Dendritic cell treated with granulocyte-macrophage colony-stimulating factor and Interleukin-4, amounts not matched to agents 40 ng/mL and 50 ng/mL, for 4 days (primary cell): ENCODE data around the gene CARD11.

ENCODE experiments used
- H3K27ac Mint-ChIP-seq: one replicate; pipeline ENCODE4 v1.8.0; 2022; ENCODE audit warnings: mild to moderate bottlenecking, mixed read lengths
- H3K27me3 Mint-ChIP-seq: one replicate; pipeline ENCODE4 v1.8.0; 2022; ENCODE audit warnings: mild to moderate bottlenecking, mixed read lengths
- H3K36me3 Mint-ChIP-seq: one replicate; pipeline ENCODE4 v1.8.0; 2022; ENCODE audit warnings: low read depth, mixed read lengths
- H3K4me1 Mint-ChIP-seq: one replicate; pipeline ENCODE4 v1.8.0; 2022; ENCODE audit warnings: low read depth, mixed read lengths
- H3K4me3 Mint-ChIP-seq: one replicate; pipeline ENCODE4 v1.8.0; 2022; ENCODE audit warnings: mild to moderate bottlenecking, moderate library complexity, mixed read lengths
- H3K9me3 Mint-ChIP-seq: one replicate; pipeline ENCODE4 v1.8.0; 2022; ENCODE audit warnings: mixed read lengths
- intact Hi-C: fragments of 100-400 bp; cut with micrococcal nuclease; formaldehyde crosslinking; loops from one replicate; pipeline ENCODE4 v1.15.0; 2022

Gene CARD11

GRCh38 chr7:2878306-2878705 is 165.4 kb downstream of the CARD11 start:
- no peaks in the 10 kb centered on the region for H3K9me3 Mint-ChIP-seq
- H3K27ac Mint-ChIP-seq = no peak overlapping the region
- no peaks in the 10 kb centered on the region for H3K36me3 Mint-ChIP-seq
- H3K4me1 Mint-ChIP-seq = peaks cover 8% of the 10 kb centered on the region
- no peak overlapping the region for H3K4me3 Mint-ChIP-seq
- intact Hi-C loops = no loop called here
- H3K27me3 Mint-ChIP-seq = peaks cover 49% of the 10 kb centered on the region

GRCh38 chr7:2876031-2876731 is 167.5 kb downstream of the CARD11 start:
- Mint-ChIP-seq H3K36me3 (no peaks in the 10 kb centered on the region), H3K4me1 (peaks cover 8% of the 10 kb centered on the region), H3K27ac (no peak overlapping the region), H3K9me3 (peaks cover 8% of the 10 kb centered on the region), H3K4me3 (no peak overlapping the region), H3K27me3 (peaks cover 45% of the 10 kb centered on the region)
- intact Hi-C loops = no loop called here

- Mint-ChIP-seq H3K36me3 (no peaks in the 10 kb centered on the region), H3K4me3 (no peak overlapping the region), H3K9me3 (peaks cover 8% of the 10 kb centered on the region), H3K4me1 (peaks cover 19% of the 10 kb centered on the region), H3K27ac (peak overlapping the region; percentile 69), H3K27me3 (peaks cover 44% of the 10 kb centered on the region)
- intact Hi-C loops = no loop called here
These were observed 169.7 kb downstream of the CARD11 start for GRCh38 chr7:2873686-2874551.

- Mint-ChIP-seq H3K9me3 (peaks cover 8% of the 10 kb centered on the region), H3K4me3 (no peak overlapping the region), H3K27ac (peak overlapping the region; percentile 69), H3K27me3 (peaks cover 38% of the 10 kb centered on the region), H3K4me1 (peaks cover 19% of the 10 kb centered on the region), H3K36me3 (no peaks in the 10 kb centered on the region)
- intact Hi-C loops = no loop called here
These were observed 170.5 kb downstream of the CARD11 start for GRCh38 chr7:2873146-2873545.

- intact Hi-C loops = no loop called here
- Mint-ChIP-seq H3K4me1 (peaks cover 19% of the 10 kb centered on the region), H3K27ac (no peak overlapping the region), H3K27me3 (peaks cover 38% of the 10 kb centered on the region), H3K36me3 (no peaks in the 10 kb centered on the region), H3K4me3 (no peak overlapping the region), H3K9me3 (peaks cover 8% of the 10 kb centered on the region)
These were observed 171.3 kb downstream of the CARD11 start for GRCh38 chr7:2872296-2872874.

- intact Hi-C loops = no loop called here
- Mint-ChIP-seq H3K4me3 (peak overlapping the region; percentile 27), H3K4me1 (peaks cover 19% of the 10 kb centered on the region)
These were observed 173.2 kb downstream of the CARD11 start for GRCh38 chr7:2870471-2870931.

GRCh38 chr7:2869981-2870380 is 173.7 kb downstream of the CARD11 start:
- Mint-ChIP-seq H3K4me3 (no peak overlapping the region), H3K4me1 (peaks cover 21% of the 10 kb centered on the region), H3K27ac (peak overlapping the region; percentile 65), H3K36me3 (no peaks in the 10 kb centered on the region), H3K9me3 (peaks cover 8% of the 10 kb centered on the region), H3K27me3 (peaks cover 49% of the 10 kb centered on the region)
- intact Hi-C loops = loop anchor here (10.0 kb wide), 1 partner anchor 435 kb away; the partner anchor contains the start of gene SDK1

More at GRCh38 chr7:2870471-2870931, 173.2 kb downstream of the CARD11 start:
- H3K27ac Mint-ChIP-seq = peak overlapping the region; percentile 65
- peaks cover 8% of the 10 kb centered on the region for H3K9me3 Mint-ChIP-seq
- peaks cover 51% of the 10 kb centered on the region for H3K27me3 Mint-ChIP-seq
- no peaks in the 10 kb centered on the region for H3K36me3 Mint-ChIP-seq

- Mint-ChIP-seq H3K4me1 (peaks cover 40% of the 10 kb centered on the region), H3K27me3 (peaks cover 24% of the 10 kb centered on the region), H3K36me3 (no peaks in the 10 kb centered on the region), H3K4me3 (no peak overlapping the region), H3K9me3 (no peaks in the 10 kb centered on the region), H3K27ac (no peak overlapping the region)
- intact Hi-C loops = loop anchor here (10.0 kb wide), 1 partner anchor 438 kb away; the partner anchor contains the start of gene SDK1
These were observed 177.1 kb downstream of the CARD11 start for GRCh38 chr7:2866601-2867000.

- Mint-ChIP-seq H3K36me3 (no peaks in the 10 kb centered on the region), H3K4me1 (peaks cover 30% of the 10 kb centered on the region), H3K27ac (peak overlapping the region; percentile 98), H3K27me3 (peaks cover 27% of the 10 kb centered on the region), H3K9me3 (no peaks in the 10 kb centered on the region), H3K4me3 (no peak overlapping the region)
- intact Hi-C loops = loop anchor here (2.0 to 10.0 kb wide), 2 partner anchors 290 to 440 kb away; partner anchors contain the start of gene SDK1
These were observed 178.5 kb downstream of the CARD11 start for GRCh38 chr7:2864999-2865670.

- H3K9me3 Mint-ChIP-seq = no peaks in the 10 kb centered on the region
- H3K4me1 Mint-ChIP-seq = peaks cover 29% of the 10 kb centered on the region
- peak overlapping the region; percentile 98 for H3K27ac Mint-ChIP-seq
- no peaks in the 10 kb centered on the region for H3K36me3 Mint-ChIP-seq
- H3K27me3 Mint-ChIP-seq = peaks cover 32% of the 10 kb centered on the region
- peak overlapping the region; percentile 74 for H3K4me3 Mint-ChIP-seq
- intact Hi-C loops = loop anchor here (2.0 to 10.0 kb wide), 2 partner anchors 290 to 440 kb away; partner anchors contain the start of gene SDK1
These were observed 179.3 kb downstream of the CARD11 start for GRCh38 chr7:2864204-2864985.

GRCh38 chr7:2863461-2864066 is 180.1 kb downstream of the CARD11 start:
- intact Hi-C loops = loop anchor here (1.0 to 10.0 kb wide), 3 partner anchors 19 to 441 kb away; partner anchors contain the start of genes GNA12 and SDK1
- Mint-ChIP-seq H3K27me3 (peaks cover 34% of the 10 kb centered on the region), H3K9me3 (no peaks in the 10 kb centered on the region), H3K27ac (peak overlapping the region; percentile 98), H3K36me3 (no peaks in the 10 kb centered on the region), H3K4me3 (peak overlapping the region; percentile 74), H3K4me1 (peaks cover 29% of the 10 kb centered on the region)

GRCh38 chr7:2862831-2863361 is 180.8 kb downstream of the CARD11 start:
- Mint-ChIP-seq H3K27ac (peak overlapping the region; percentile 98), H3K4me3 (no peak overlapping the region), H3K9me3 (no peaks in the 10 kb centered on the region), H3K27me3 (peaks cover 39% of the 10 kb centered on the region), H3K36me3 (no peaks in the 10 kb centered on the region), H3K4me1 (peaks cover 29% of the 10 kb centered on the region)
- intact Hi-C loops = loop anchor here (1.0 to 10.0 kb wide), 2 partner anchors 19 to 442 kb away; partner anchors contain the start of genes GNA12 and SDK1
